Osteoblast (primary cell): Measurements from ENCODE around the gene CDS1. TPM values are rescaled to one million over a fixed set of nuclear protein-coding genes. Genes with fewer than 3 reads are reported as not detected.
"Not testable (repeated sequence)": the region's sequence is repeated elsewhere in the genome, so short reads cannot be mapped to it uniquely, and the experiment has no call there.

Source experiments
- DNase-seq: peaks from one replicate; pipeline ENCODE4 v3.0.0; 2011; ENCODE audit warnings: low spot score, mixed read lengths; ENCODE audit not compliant: insufficient read length; ENCODE audit errors: missing footprints
- H2AFZ ChIP-seq: 2 replicates; pipeline ENCODE4 v1.6.0; 2011; ENCODE audit warnings: mild to moderate bottlenecking, low read length
- H3K27ac ChIP-seq: 2 replicates; pipeline ENCODE4 v1.5.1; 2011; ENCODE audit warnings: mild to moderate bottlenecking, low read depth, low read length, moderate library complexity
- H3K27me3 ChIP-seq: 2 replicates; pipeline ENCODE4 v1.6.0; 2012; ENCODE audit warnings: mild to moderate bottlenecking, control low read depth, inconsistent platforms, low read length, moderate library complexity; ENCODE audit not compliant: insufficient read depth
- H3K36me3 ChIP-seq: 2 replicates; pipeline ENCODE4 v1.5.1; 2011; ENCODE audit warnings: mild to moderate bottlenecking, low read length, control low read depth, moderate library complexity; ENCODE audit not compliant: insufficient read depth
- H3K4me1 ChIP-seq: 2 replicates; pipeline ENCODE4 v1.5.1; 2011; ENCODE audit warnings: mild to moderate bottlenecking, low read length, control low read depth, moderate library complexity; ENCODE audit not compliant: insufficient read depth
- H3K4me2 ChIP-seq: 2 replicates; pipeline ENCODE4 v1.6.0; 2011; ENCODE audit warnings: mild to moderate bottlenecking, low read length; ENCODE audit not compliant: insufficient read depth
- H3K4me3 ChIP-seq: fragments of 200-600 bp; sonication (generic); 3 replicates; pipeline ENCODE4 v1.5.1; 2012; ENCODE audit warnings: mild to moderate bottlenecking, low read length, inconsistent platforms; ENCODE audit not compliant: insufficient read depth
- H3K79me2 ChIP-seq: 2 replicates; pipeline ENCODE4 v1.6.0; 2012; ENCODE audit warnings: mild to moderate bottlenecking, low read length, control low read depth, inconsistent platforms; ENCODE audit not compliant: insufficient read depth
- H3K9me3 ChIP-seq: 2 replicates; pipeline ENCODE4 v1.5.1; 2011; ENCODE audit warnings: low read depth, low read length, control low read depth
- H4K20me1 ChIP-seq: 2 replicates; pipeline ENCODE4 v1.6.0; 2012; ENCODE audit warnings: mild to moderate bottlenecking, low read length, control low read depth; ENCODE audit not compliant: insufficient read depth
- total RNA-seq: library from RNA; depleted of rRNA; stranded (reverse); fragments of >200 nt; gene quantifications from 2 replicates; pipeline ENCODE4 v1.2.3, GENCODE V29; 2012
- TF ChIP-seq, protein P1 (sequence below): IDR thresholded peaks from 2 replicates; pipeline ENCODE4 v1.5.1; 2011; ENCODE audit warnings: mild to moderate bottlenecking, low read depth, low read length, moderate library complexity; ENCODE audit errors: extremely low read depth

Gene CDS1
- total RNA-seq, 1 donor: under 0.01 TPM

DNA sequence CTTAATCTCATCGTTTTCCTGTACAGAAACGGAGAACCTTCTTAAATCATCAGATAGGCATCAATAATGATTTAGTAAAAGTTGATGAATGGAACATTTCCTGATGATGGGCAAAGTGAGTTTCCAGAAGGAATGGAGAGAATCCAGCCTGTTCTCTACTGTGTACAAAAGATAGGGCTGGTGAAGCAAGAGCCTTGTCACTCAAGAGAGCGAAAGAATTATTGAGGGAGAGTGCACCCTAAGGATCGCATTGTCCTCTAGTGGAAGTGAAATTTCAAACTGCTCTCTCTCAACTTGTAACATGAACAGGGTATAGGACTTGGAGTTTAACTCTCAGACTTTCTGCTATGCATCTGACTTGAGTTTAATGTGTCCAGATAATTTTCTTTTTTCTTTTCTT, 69.6 kb downstream of the CDS1 start:
- Histone ChIP-seq H4K20me1 (no peaks in the 10 kb centered on the region), H3K4me2 (no peak overlapping the region), H3K79me2 (no peaks in the 10 kb centered on the region), H3K4me1 (no peaks in the 10 kb centered on the region), H2AFZ (no peak overlapping the region), H3K27ac (no peak overlapping the region), H3K9me3 (no peaks in the 10 kb centered on the region), H3K27me3 (no peaks in the 10 kb centered on the region), H3K36me3 (no peaks in the 10 kb centered on the region), H3K4me3 (no peak overlapping the region)
- TF ChIP-seq, protein P1, sequence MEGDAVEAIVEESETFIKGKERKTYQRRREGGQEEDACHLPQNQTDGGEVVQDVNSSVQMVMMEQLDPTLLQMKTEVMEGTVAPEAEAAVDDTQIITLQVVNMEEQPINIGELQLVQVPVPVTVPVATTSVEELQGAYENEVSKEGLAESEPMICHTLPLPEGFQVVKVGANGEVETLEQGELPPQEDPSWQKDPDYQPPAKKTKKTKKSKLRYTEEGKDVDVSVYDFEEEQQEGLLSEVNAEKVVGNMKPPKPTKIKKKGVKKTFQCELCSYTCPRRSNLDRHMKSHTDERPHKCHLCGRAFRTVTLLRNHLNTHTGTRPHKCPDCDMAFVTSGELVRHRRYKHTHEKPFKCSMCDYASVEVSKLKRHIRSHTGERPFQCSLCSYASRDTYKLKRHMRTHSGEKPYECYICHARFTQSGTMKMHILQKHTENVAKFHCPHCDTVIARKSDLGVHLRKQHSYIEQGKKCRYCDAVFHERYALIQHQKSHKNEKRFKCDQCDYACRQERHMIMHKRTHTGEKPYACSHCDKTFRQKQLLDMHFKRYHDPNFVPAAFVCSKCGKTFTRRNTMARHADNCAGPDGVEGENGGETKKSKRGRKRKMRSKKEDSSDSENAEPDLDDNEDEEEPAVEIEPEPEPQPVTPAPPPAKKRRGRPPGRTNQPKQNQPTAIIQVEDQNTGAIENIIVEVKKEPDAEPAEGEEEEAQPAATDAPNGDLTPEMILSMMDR: no peak
- no peak for DNase-seq

DNA sequence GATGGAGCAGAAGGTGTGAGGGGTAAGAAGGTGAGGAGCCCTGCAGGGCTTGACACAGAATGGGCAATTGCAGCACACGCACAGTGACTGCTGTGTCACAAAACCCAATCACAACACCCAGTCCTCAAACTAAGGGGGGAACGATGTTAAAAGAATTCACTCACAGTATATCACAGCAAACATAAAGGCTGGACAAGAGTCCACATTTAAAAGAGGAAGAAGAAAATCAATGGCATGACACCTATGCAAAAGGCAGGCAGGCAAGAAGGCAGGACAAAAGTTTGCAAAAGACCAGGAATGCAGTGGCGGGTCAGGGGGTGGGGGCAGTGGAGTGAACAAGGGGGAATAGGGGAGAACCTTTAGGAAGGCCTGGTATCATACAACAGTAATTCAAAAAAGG, 77.7 kb downstream of the CDS1 start:
- Histone ChIP-seq H3K36me3 (no peaks in the 10 kb centered on the region), H2AFZ (no peak overlapping the region), H3K79me2 (no peaks in the 10 kb centered on the region), H4K20me1 (no peaks in the 10 kb centered on the region), H3K27ac (no peak overlapping the region), H3K4me1 (no peaks in the 10 kb centered on the region), H3K4me3 (no peak overlapping the region), H3K4me2 (no peak overlapping the region), H3K9me3 (no peaks in the 10 kb centered on the region), H3K27me3 (no peaks in the 10 kb centered on the region)
- TF ChIP-seq, protein P1: no peak
- no peak for DNase-seq

DNA sequence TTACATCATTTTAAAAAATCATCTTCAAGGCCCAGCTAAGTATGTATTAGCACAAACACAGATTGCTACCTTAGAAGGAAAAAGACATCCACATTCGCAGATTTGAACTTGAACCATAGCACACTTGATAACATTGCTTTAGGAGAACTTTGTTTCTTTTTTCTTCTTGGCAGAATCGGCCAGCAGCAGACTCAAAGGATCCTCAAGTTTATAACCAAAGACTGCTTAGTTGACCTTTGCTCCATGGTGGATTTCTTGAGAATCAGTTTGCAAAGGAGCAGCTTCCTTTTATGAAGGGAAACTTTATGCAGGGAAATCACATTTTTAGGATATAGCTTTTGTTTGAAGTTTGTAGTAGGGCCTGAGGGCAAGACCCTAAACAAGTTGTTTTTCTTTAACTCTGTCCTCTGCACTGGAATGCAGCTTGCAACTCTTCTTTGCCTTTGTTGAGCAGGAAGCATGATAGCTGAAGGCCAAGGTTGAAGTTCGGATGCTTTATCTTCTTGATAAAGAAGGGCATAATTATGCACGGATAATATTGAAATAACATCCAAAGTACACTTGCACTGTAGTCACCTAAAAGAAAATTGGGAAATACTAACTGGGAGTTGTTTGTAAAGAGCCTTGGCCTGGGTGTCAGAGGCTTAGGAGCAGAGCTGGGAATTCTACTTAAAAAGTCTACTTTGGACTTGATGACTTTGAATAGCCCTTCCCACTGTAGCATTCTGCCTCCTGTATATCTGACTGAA, 78.4 kb downstream of the CDS1 start:
- Histone ChIP-seq H3K9me3 (no peaks in the 10 kb centered on the region), H3K79me2 (no peaks in the 10 kb centered on the region), H3K27me3 (no peaks in the 10 kb centered on the region), H2AFZ (no peak overlapping the region), H4K20me1 (no peaks in the 10 kb centered on the region), H3K27ac (no peak overlapping the region), H3K4me1 (no peaks in the 10 kb centered on the region), H3K4me2 (no peak overlapping the region), H3K4me3 (no peak overlapping the region), H3K36me3 (no peaks in the 10 kb centered on the region)
- TF ChIP-seq, protein P1: no peak
- DNase-seq: no peak

DNA sequence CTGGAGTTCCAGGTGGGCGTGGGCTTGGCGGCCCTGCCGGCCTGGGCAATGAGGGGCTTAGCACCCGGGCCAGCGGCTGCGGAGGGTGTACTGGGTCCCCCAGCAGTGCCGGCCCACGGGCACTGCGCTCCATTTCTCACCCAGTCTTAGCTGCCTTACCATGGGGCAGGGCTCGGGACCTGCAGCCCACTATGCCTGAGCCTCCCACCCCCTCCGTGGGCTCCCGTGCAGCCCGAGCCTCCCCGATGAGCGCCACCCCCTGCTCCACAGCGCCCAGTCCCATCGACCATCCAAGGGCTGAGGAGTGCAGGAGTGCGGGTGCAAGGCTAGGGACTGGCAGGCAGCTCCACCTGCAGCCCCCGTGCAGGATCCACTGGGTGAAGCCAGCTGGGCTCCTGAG, 81.8 kb downstream of the CDS1 start:
- not testable (repeated sequence) for H3K4me2 ChIP-seq, H3K27ac ChIP-seq

More for the DNA sequence above, 81.8 kb downstream of the CDS1 start:
- H2AFZ ChIP-seq, H3K79me2 ChIP-seq, H3K4me3 ChIP-seq, H3K9me3 ChIP-seq, DNase-seq, H4K20me1 ChIP-seq, H3K4me1 ChIP-seq, H3K27me3 ChIP-seq, H3K36me3 ChIP-seq: not testable (repeated sequence)
